ENCODE data around the gene INSL3.
A peak's percentile ranks its signal among the peaks of the same experiment; 100 is the strongest.

INSL3 gene, protein sequence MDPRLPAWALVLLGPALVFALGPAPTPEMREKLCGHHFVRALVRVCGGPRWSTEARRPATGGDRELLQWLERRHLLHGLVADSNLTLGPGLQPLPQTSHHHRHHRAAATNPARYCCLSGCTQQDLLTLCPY

GRCh38 chr19:17821190-17821589 lies at the start of gene INSL3:
Gene INSL3 (minus strand): TSS chr19:17821519. CDS start chr19:17821506, 13 bp downstream.
- H3K4me3 ChIP-seq (ENCODE audit: low read length): no peak within 1 kb of the TSS

DNA sequence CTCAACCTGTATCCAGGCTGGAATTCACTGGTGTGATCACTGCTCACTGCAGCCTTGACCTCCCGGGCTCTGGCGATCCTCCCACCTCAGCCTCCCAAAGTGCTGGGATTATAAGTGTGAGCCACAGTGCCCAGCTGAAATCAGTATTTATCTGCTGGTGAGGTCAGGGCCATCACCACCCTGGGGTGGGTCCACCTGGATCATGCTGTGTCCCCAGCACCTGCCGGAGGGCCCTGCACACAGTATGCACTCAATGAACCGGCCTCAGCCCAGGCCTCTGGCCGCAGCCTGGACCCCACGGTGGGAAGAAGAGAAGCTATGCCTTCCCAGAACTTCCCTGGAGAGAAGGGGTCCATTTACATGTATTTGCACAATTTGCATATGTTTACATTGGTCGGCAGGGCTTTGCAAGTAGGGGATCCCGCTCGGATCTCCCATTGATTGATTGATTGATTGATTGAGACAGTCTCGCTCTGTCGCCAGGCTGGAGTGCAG lies 47.8 kb upstream of the INSL3 start:
- no peak overlapping the region for H3K9ac ChIP-seq (ENCODE audit: low read length)
- H3K4me3 ChIP-seq (ENCODE audit: low read length): no peak overlapping the region
- peaks cover 23% of the 10 kb centered on the region for H3K27me3 ChIP-seq (ENCODE audit: control insufficient read depth, insufficient read depth, low read length)
- H3K4me1 ChIP-seq (ENCODE audit: control insufficient read depth, insufficient read depth, low read length): no peaks in the 10 kb centered on the region
- no peak overlapping the region for H3K27ac ChIP-seq (ENCODE audit: low read depth, low read length)
- H3K36me3 ChIP-seq (ENCODE audit: control insufficient read depth, insufficient read depth, low read length): peaks cover 3% of the 10 kb centered on the region

More at GRCh38 chr19:17821190-17821589, at the start of gene INSL3:
- no peaks in the 10 kb centered on the region for H3K36me3 ChIP-seq (ENCODE audit: control insufficient read depth, insufficient read depth, low read length)
- H3K9ac ChIP-seq (ENCODE audit: low read length): no peak within 1 kb of the TSS
- no peaks in the 10 kb centered on the region for H3K4me1 ChIP-seq (ENCODE audit: control insufficient read depth, insufficient read depth, low read length)
- H3K27ac ChIP-seq (ENCODE audit: low read depth, low read length): no peak within 1 kb of the TSS
- peaks cover 5% of the 10 kb centered on the region for H3K27me3 ChIP-seq (ENCODE audit: control insufficient read depth, insufficient read depth, low read length)

DNA sequence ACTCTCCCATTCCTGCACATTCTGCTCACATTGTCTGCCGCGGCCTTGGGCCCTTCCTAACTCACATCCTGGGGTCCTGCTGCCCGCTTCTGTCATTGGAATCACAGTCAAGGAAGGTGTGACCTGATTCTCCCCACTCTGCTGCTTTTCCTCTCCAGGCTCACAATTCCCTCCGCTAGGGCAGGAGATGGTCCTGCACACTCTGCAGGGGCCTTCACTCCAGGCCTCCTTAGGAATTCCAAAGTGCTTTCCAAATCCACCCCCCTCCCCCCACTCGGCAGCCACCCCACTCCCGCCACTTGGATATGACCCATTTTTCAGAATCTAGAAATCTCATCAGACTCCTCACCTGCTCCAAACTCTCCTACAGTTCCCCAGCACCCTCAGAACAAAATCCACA lies 47.4 kb upstream of the INSL3 start:
- no peak overlapping the region for H3K4me3 ChIP-seq (ENCODE audit: low read length)
- H3K36me3 ChIP-seq (ENCODE audit: control insufficient read depth, insufficient read depth, low read length): peaks cover 5% of the 10 kb centered on the region
- peaks cover 19% of the 10 kb centered on the region for H3K27me3 ChIP-seq (ENCODE audit: control insufficient read depth, insufficient read depth, low read length)
- H3K27ac ChIP-seq (ENCODE audit: low read depth, low read length): no peak overlapping the region
- H3K9ac ChIP-seq (ENCODE audit: low read length): no peak overlapping the region
- no peaks in the 10 kb centered on the region for H3K4me1 ChIP-seq (ENCODE audit: control insufficient read depth, insufficient read depth, low read length)

DNA sequence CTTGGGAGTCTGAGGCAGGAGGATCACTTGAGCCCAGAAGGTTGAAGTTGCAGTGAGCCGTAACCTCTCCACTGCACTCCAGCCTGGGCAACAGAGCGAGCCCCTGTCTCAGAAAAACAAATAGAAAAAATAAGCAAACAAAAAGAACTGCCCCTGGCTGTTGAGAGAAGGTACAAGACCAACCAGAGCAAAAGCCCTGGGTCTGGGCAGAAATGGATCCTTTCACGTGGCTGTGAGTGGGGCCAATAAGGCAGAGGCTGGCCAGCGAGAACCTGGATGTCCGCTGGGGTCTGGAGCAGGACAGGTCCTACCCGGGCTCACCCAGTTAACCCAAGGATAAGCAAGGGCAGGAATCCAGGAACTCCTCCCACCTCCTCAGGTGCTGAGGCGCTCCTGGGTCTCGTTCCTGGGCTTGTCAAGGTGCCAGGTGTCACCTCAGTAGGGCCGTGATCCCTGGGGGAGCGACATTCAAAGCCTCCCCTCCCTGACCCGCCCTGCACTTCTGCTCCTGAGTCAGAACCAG lies 45.7 kb upstream of the INSL3 start:
- peaks cover 9% of the 10 kb centered on the region for H3K27me3 ChIP-seq (ENCODE audit: control insufficient read depth, insufficient read depth, low read length)
- H3K36me3 ChIP-seq (ENCODE audit: control insufficient read depth, insufficient read depth, low read length): peaks cover 20% of the 10 kb centered on the region
- no peaks in the 10 kb centered on the region for H3K4me1 ChIP-seq (ENCODE audit: control insufficient read depth, insufficient read depth, low read length)
- H3K4me3 ChIP-seq (ENCODE audit: low read length): no peak overlapping the region
- no peak overlapping the region for H3K27ac ChIP-seq (ENCODE audit: low read depth, low read length)
- no peak overlapping the region for H3K9ac ChIP-seq (ENCODE audit: low read length)

DNA sequence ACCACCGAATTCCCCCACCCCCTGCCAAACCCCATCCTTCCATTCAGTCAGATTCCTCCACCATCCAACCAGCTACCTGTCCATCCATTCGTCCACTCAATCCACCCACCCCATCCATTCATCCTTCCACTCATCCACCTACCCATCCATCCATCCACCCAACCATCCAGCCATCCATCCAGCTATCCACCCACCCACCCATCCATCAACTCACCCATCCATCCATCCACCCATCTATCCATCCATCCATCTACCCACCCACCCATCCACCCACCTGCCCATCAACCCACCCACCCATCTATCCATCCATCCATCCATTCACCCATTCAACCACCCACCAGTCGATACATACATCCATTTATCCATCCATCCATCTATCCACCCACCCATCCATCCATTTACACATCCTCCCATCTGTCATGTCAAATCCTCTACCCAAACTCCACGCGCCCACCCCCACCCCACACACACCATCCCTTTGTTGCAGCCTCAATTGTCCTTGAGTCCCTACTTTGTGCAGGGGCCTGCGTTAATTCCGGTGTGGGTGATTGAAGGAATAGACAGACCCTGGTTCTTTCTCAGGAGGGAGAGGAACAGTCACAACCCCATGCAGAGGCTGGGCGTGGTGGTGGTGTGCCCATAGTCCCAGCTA lies 45.1 kb upstream of the INSL3 start:
- H3K4me1 ChIP-seq (ENCODE audit: control insufficient read depth, insufficient read depth, low read length): peaks cover 2% of the 10 kb centered on the region
- H3K27me3 ChIP-seq (ENCODE audit: control insufficient read depth, insufficient read depth, low read length): peaks cover 4% of the 10 kb centered on the region
- no peak overlapping the region for H3K9ac ChIP-seq (ENCODE audit: low read length)
- H3K4me3 ChIP-seq (ENCODE audit: low read length): no peak overlapping the region
- no peak overlapping the region for H3K27ac ChIP-seq (ENCODE audit: low read depth, low read length)
- H3K36me3 ChIP-seq (ENCODE audit: control insufficient read depth, insufficient read depth, low read length): peaks cover 25% of the 10 kb centered on the region

DNA sequence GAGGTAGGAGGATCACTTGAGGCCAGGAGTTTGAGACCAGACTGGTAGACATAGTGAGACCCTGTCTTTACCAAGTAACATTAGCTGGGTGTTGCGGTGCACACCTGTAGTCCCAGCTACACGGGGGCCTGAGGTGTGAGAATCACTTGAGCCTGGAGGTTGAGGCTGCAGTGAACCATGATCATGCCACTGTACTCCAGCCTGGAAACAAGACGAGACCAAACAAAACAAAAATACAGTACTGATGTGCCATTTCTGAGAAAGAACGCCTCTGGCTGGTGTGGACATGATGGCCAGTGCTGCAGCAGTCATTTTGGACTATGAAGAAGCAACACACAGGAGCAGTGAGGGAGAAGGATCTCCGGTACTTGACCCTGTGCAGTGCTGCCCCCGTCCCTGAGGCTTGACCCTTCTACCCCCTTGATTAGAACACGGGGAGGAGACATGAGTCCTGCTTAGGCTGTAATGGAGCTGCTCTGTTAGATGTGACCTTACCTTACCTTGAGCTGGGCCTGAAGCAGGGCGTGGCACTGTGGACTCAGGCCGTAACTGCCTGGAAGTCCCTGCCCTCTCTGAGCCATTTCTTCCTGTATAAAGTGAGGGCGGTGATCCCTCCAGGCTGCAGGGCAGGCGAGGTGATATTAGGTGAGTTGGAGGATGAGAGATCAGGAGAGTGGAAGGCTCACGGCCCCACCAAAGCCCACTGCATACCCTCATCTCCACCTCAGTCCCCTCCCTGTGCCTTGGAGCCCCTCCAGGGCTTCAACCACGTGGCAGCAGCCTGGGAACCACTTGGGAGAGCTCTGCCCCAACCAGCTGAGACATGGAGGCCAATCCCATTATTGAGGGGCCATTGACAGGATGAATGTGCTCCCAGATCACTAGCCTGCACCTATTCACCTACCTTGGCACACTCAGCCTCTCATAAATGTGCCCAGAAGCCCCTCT lies 44.3 kb upstream of the INSL3 start:
- H3K36me3 ChIP-seq (ENCODE audit: control insufficient read depth, insufficient read depth, low read length): peaks cover 25% of the 10 kb centered on the region

DNA sequence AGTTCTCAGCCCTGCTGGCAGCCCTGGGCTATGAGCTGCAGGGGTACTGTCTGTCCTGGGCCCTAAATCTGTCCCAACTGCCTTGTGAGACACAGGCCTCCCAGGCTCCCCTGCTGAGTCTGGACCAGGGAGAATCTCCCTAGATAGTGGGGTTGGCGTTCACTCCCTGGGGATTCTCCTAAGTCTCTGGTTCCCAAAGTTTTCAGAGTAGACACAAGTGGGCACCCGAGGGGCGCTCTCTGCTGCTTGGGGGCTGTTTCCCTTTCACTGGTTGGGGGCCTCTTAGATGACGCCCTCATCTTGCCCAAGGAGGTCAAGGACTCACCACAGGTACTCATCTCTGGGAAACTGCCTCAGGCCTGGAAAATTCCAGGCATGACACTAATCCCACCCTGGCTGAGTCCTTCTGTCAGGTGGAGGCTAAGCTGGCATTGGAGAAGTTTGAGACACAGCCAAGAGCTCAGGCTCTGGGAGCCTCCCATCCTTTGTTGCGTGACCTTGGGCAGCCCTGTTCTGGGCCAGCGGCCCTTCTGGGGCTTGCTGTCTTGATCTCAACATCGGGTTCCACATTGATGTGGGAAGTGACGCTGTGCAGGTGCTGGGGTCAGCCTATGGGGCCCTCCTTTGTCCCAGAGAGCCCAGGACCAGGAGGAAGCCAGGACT lies 42.3 kb upstream of the INSL3 start:
- no peak overlapping the region for H3K4me3 ChIP-seq (ENCODE audit: low read length)
- no peaks in the 10 kb centered on the region for H3K27me3 ChIP-seq (ENCODE audit: control insufficient read depth, insufficient read depth, low read length)
- H3K4me1 ChIP-seq (ENCODE audit: control insufficient read depth, insufficient read depth, low read length): peaks cover 10% of the 10 kb centered on the region
- H3K9ac ChIP-seq (ENCODE audit: low read length): no peak overlapping the region
- peaks cover 25% of the 10 kb centered on the region for H3K36me3 ChIP-seq (ENCODE audit: control insufficient read depth, insufficient read depth, low read length)
- H3K27ac ChIP-seq (ENCODE audit: low read depth, low read length): no peak overlapping the region

More for the DNA sequence above, 44.3 kb upstream of the INSL3 start:
- Histone ChIP-seq H3K9ac (ENCODE audit: low read length) (no peak overlapping the region), H3K4me1 (ENCODE audit: control insufficient read depth, insufficient read depth, low read length) (peaks cover 9% of the 10 kb centered on the region), H3K27ac (ENCODE audit: low read depth, low read length) (no peak overlapping the region), H3K4me3 (ENCODE audit: low read length) (no peak overlapping the region), H3K27me3 (ENCODE audit: control insufficient read depth, insufficient read depth, low read length) (no peaks in the 10 kb centered on the region)

GRCh38 chr19:17862711-17863519 lies 41.6 kb upstream of the INSL3 start:
- peaks cover 25% of the 10 kb centered on the region for H3K36me3 ChIP-seq (ENCODE audit: control insufficient read depth, insufficient read depth, low read length)
- no peak overlapping the region for H3K27ac ChIP-seq (ENCODE audit: low read depth, low read length)
- H3K27me3 ChIP-seq (ENCODE audit: control insufficient read depth, insufficient read depth, low read length): no peaks in the 10 kb centered on the region
- H3K4me1 ChIP-seq (ENCODE audit: control insufficient read depth, insufficient read depth, low read length): peaks cover 10% of the 10 kb centered on the region
- no peak overlapping the region for H3K9ac ChIP-seq (ENCODE audit: low read length)
- no peak overlapping the region for H3K4me3 ChIP-seq (ENCODE audit: low read length)

DNA sequence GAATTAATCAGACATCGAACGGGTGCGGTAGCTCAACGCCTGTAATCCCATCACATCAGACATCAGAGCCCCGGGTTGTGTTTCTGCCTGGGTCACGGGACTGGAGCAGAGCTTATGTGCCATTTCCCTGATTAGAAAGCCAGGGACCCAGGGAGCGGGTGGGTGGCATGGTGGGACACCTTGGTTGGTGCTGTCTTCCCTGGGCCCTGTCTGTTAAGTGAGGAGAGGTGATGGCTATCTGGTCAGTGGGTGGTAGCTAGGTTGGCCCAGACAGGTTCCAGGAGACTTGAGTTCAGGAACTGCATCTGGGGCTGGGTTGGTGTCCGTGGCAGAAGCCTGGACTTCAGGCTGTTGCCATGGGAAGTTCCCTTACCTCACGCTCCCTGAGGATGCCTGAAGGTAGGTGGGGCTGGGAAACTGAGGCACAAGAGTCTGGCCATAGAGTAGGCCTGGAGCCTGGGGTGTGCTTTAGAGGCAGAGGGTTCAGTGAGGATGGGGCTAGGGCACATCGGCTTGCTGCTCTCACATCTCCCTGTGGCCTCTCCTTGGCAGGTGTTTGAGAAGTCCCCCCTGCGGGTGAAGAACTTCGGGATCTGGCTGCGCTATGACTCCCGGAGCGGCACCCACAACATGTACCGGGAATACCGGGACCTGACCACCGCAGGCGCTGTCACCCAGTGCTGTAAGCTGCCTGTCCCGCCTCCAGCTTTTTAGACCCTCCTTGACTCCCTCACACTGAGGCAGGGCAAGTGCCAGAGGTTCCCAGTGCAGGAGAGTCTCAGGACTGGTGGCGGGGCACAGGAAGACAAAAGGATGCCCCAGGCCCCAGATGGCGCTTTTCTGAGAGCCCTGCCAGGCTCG lies 40.5 kb upstream of the INSL3 start:
- peaks cover 10% of the 10 kb centered on the region for H3K4me1 ChIP-seq (ENCODE audit: control insufficient read depth, insufficient read depth, low read length)
- H3K9ac ChIP-seq (ENCODE audit: low read length): peak overlapping the region; percentile 38
- no peak overlapping the region for H3K27ac ChIP-seq (ENCODE audit: low read depth, low read length)
- H3K4me3 ChIP-seq (ENCODE audit: low read length): peak overlapping the region; percentile 29
- H3K36me3 ChIP-seq (ENCODE audit: control insufficient read depth, insufficient read depth, low read length): peaks cover 25% of the 10 kb centered on the region
- no peaks in the 10 kb centered on the region for H3K27me3 ChIP-seq (ENCODE audit: control insufficient read depth, insufficient read depth, low read length)

- Histone ChIP-seq H3K4me1 (ENCODE audit: control insufficient read depth, insufficient read depth, low read length) (peaks cover 10% of the 10 kb centered on the region), H3K9ac (ENCODE audit: low read length) (peak overlapping the region; percentile 39), H3K4me3 (ENCODE audit: low read length) (peak overlapping the region; percentile 86), H3K27ac (ENCODE audit: low read depth, low read length) (no peak overlapping the region), H3K27me3 (ENCODE audit: control insufficient read depth, insufficient read depth, low read length) (no peaks in the 10 kb centered on the region), H3K36me3 (ENCODE audit: control insufficient read depth, insufficient read depth, low read length) (peaks cover 25% of the 10 kb centered on the region)
Observed at GRCh38 chr19:17860993-17861360, 39.7 kb upstream of the INSL3 start.

Data from rectal smooth muscle tissue (tissue), 1 donor.